Spleen (tissue), 7 donors: ENCODE measurements around the gene DGKH.

ENCODE experiments used
- CTCF ChIP-seq, 11 experiments: fragments of 200-600 bp in 7 of 11; fragments of 450-650 bp in 4 of 11; sonication (generic) in 4 of 11; IDR thresholded peaks in 8 of 11; conservative IDR thresholded peaks in 3 of 11; 1 replicate in 7 of 11; 2 replicates in 4 of 11; pipeline versions ENCODE4 v1.4.0 to v1.8.0; 2016 to 2021; ENCODE audit warnings: antibody characterized with exemption in 11 of 11, inconsistent platforms in 4 of 11, mild to moderate bottlenecking in 1 of 11
- POLR2A ChIP-seq, 3 donors: fragments of 450-650 bp; IDR thresholded peaks; one replicate each; pipeline ENCODE4 v1.5.1; 2017; ENCODE audit warnings: antibody characterized with exemption in 3 of 3, mild to moderate bottlenecking in 1 of 3
- donor health status: DM: no; HTN: no; CAD: no; lungs with moderate emphysema.
- donor health status: DM: no; HTN: no; CAD: no.
- donor health status: DM: no; HTN: no; CAD: no.

- no peak for TF ChIP-seq CTCF (IDR thresholded peaks at IDR 0.05 in 8 of 11, conservative IDR thresholded peaks at IDR 0.05 in 3 of 11)
- TF ChIP-seq POLR2A (IDR thresholded peaks at IDR 0.05), result no peak
These were observed 18.1 kb downstream of the DGKH start for GRCh38 chr13:42066542-42066941.
